IMR-90 (cell line): ENCODE results near the gene ATXN10. TPM values are rescaled to one million over a fixed set of nuclear protein-coding genes. Genes with fewer than 3 reads are reported as not detected.

ENCODE experiments used
- ATAC-seq: fragments of 200-7000 bp; cut with Tn5 transposase; 2 replicates; pipeline ENCODE4 v1.9.1; 2020; ENCODE audit warnings: low read depth, mild to moderate bottlenecking, moderate library complexity
- BruUV-seq: library from RNA; stranded (reverse); fragments of 400-500 nt; replicated peaks from 2 replicates; lab custom pipeline; 2021; lab: Mats Ljungman, UMichigan
- CTCF ChIA-PET: fragments of 300-600 bp; formaldehyde crosslinking; extraction: SDS; loops from one replicate; lab custom pipeline; 2021; ENCODE audit warnings: antibody characterized with exemption; lab: Yijun Ruan, JAX
- POLR2A ChIA-PET: fragments of 300-600 bp; sonication (Branson Sonifier 250); formaldehyde crosslinking; loops from one replicate; lab custom pipeline; 2022; ENCODE audit warnings: antibody characterized with exemption; ENCODE audit not compliant: unreplicated experiment; lab: Charles Lee
- DNase-seq: peaks from one replicate; pipeline ENCODE4 v3.0.0; 2013
- H2AFZ ChIP-seq: replicated peaks from 2 replicates; pipeline ENCODE3; 2013; ENCODE audit warnings: low read length, mild to moderate bottlenecking; ENCODE audit not compliant: poor library complexity
- H2AK5ac ChIP-seq: 2 replicates; pipeline ENCODE4 v1.6.1; 2013; ENCODE audit warnings: low read depth, low read length, inconsistent platforms
- H2AK9ac ChIP-seq: replicated peaks from 2 replicates; pipeline ENCODE3; 2013; ENCODE audit warnings: mild to moderate bottlenecking, low read depth, low read length, moderate library complexity; ENCODE audit not compliant: poor library complexity
- H2BK120ac ChIP-seq: 2 replicates; pipeline ENCODE4 v1.6.1; 2013; ENCODE audit warnings: low read depth, low read length, inconsistent platforms
- H2BK15ac ChIP-seq: 3 replicates; pipeline ENCODE4 v1.6.1; 2013; ENCODE audit warnings: low read depth, low read length, inconsistent platforms
- H2BK20ac ChIP-seq: 2 replicates; pipeline ENCODE4 v1.6.1; 2013; ENCODE audit warnings: low read depth, mild to moderate bottlenecking, inconsistent platforms, low read length, moderate library complexity
- H2BK5ac ChIP-seq: 2 replicates; pipeline ENCODE4 v1.6.1; 2013; ENCODE audit warnings: mild to moderate bottlenecking, low read depth, low read length, inconsistent platforms; ENCODE audit not compliant: poor library complexity, severe bottlenecking
- H3K14ac ChIP-seq: replicated peaks from 2 replicates; pipeline ENCODE4 v1.6.1; 2013; ENCODE audit warnings: low read depth, low read length, inconsistent platforms
- H3K18ac ChIP-seq: 2 replicates; pipeline ENCODE4 v1.6.1; 2013; ENCODE audit warnings: low read depth, low read length, control low read depth
- H3K23ac ChIP-seq: 2 replicates; pipeline ENCODE4 v1.6.1; 2013; ENCODE audit warnings: low read depth, low read length, inconsistent platforms
- H3K27ac ChIP-seq: 2 replicates; pipeline ENCODE4 v1.5.1; 2013; ENCODE audit warnings: mild to moderate bottlenecking, control low read depth, low read length; ENCODE audit not compliant: insufficient read depth
- H3K27me3 ChIP-seq: 2 replicates; pipeline ENCODE4 v1.6.1; 2013; ENCODE audit warnings: low read length; ENCODE audit not compliant: control insufficient read depth, insufficient read depth
- H3K36me3 ChIP-seq: 2 replicates; pipeline ENCODE4 v1.6.1; 2013; ENCODE audit warnings: low read length, mixed read lengths; ENCODE audit not compliant: control insufficient read depth, insufficient read depth
- H3K4ac ChIP-seq: 2 replicates; pipeline ENCODE4 v1.6.1; 2013; ENCODE audit warnings: low read depth, low read length, inconsistent platforms
- H3K4me1 ChIP-seq: 2 replicates; pipeline ENCODE4 v1.6.1; 2013; ENCODE audit warnings: low read length, mixed read lengths; ENCODE audit not compliant: control insufficient read depth, insufficient read depth
- H3K4me2 ChIP-seq: 2 replicates; pipeline ENCODE4 v1.6.1; 2013; ENCODE audit warnings: low read depth, mild to moderate bottlenecking, control low read depth, low read length, moderate library complexity
- H3K4me3 ChIP-seq: 2 replicates; pipeline ENCODE4 v1.5.1; 2013; ENCODE audit warnings: low read depth, mild to moderate bottlenecking, control low read depth, low read length, moderate library complexity; ENCODE audit not compliant: insufficient read depth
- H3K56ac ChIP-seq: 2 replicates; pipeline ENCODE4 v1.6.1; 2013; ENCODE audit warnings: low read length, inconsistent platforms; ENCODE audit not compliant: insufficient read depth; ENCODE audit errors: extremely low read depth
- H3K79me1 ChIP-seq, 2 experiments: 2 replicates each; pipeline ENCODE4 v1.6.1; 2013; ENCODE audit warnings: low read length in 2 of 2, inconsistent platforms in 1 of 2, low read depth in 1 of 2
- H3K9ac ChIP-seq: 2 replicates; pipeline ENCODE4 v1.6.1; 2013; ENCODE audit warnings: low read depth, low read length, control low read depth
- H3K9me1 ChIP-seq: 2 replicates; pipeline ENCODE4 v1.6.1; 2013; ENCODE audit warnings: low read length, inconsistent platforms; ENCODE audit not compliant: insufficient read depth
- H3K9me3 ChIP-seq: 2 replicates; pipeline ENCODE4 v1.6.1; 2013; ENCODE audit warnings: low read length; ENCODE audit not compliant: control insufficient read depth, insufficient read depth
- H4K20me1 ChIP-seq: 2 replicates; pipeline ENCODE4 v1.6.1; 2013; ENCODE audit warnings: low read length, inconsistent platforms; ENCODE audit not compliant: insufficient read depth
- H4K5ac ChIP-seq: 2 replicates; pipeline ENCODE4 v1.6.1; 2013; ENCODE audit warnings: mild to moderate bottlenecking, low read depth, low read length, control low read depth
- H4K8ac ChIP-seq, 2 experiments: 2 replicates each; pipeline ENCODE4 v1.6.1; 2013; ENCODE audit warnings: low read depth in 2 of 2, low read length in 2 of 2, control low read depth in 1 of 2, inconsistent platforms in 1 of 2
- H4K91ac ChIP-seq: 2 replicates; pipeline ENCODE4 v1.6.1; 2013; ENCODE audit warnings: low read depth, low read length, inconsistent platforms; ENCODE audit not compliant: insufficient read depth
- CEBPB ChIP-seq: IDR thresholded peaks from 2 replicates; pipeline ENCODE4 v1.6.1; 2012; ENCODE audit warnings: low read depth, low read length, improper control_type of control experiment
- CTCF ChIP-seq: conservative IDR thresholded peaks from 2 replicates; pipeline ENCODE4 v1.5.1; 2012; ENCODE audit warnings: mild to moderate bottlenecking, low read depth, low read length, improper control_type of control experiment
- MAFK ChIP-seq: IDR thresholded peaks from 2 replicates; pipeline ENCODE4 v1.6.1; 2012; ENCODE audit warnings: low read depth, low read length, improper control_type of control experiment
- NFE2L2 ChIP-seq: fragments of 150-350 bp; IDR thresholded peaks from 2 replicates; pipeline ENCODE4 v1.6.1; 2016; ENCODE audit warnings: low read depth, mild to moderate bottlenecking, low read length
- RFX5 ChIP-seq: IDR thresholded peaks from 2 replicates; pipeline ENCODE4 v1.8.0; 2012; ENCODE audit warnings: low read depth, mild to moderate bottlenecking, low read length, moderate library complexity
- SMC3 ChIP-seq: fragments of 150-350 bp; IDR thresholded peaks from 2 replicates; pipeline ENCODE4 v1.6.1; 2016; ENCODE audit warnings: low read depth, mild to moderate bottlenecking, antibody characterized with exemption, low read length, moderate library complexity
- USF2 ChIP-seq: fragments of 150-350 bp; IDR thresholded peaks from 2 replicates; pipeline ENCODE4 v1.6.1; 2017; ENCODE audit warnings: mild to moderate bottlenecking, antibody characterized with exemption, low read length, low read depth
- WGBS, 2 experiments: methylation state at CpG; one replicate each; pipeline versions ENCODE4 v1.1.5 to v1.1.7; 2013; ENCODE audit warnings: missing lambda C conversion rate in 2 of 2; ENCODE audit not compliant: insufficient read length in 1 of 2; ENCODE audit errors: extremely low coverage in 2 of 2; 5-methylcytosine and 5-hydroxymethylcytosine counted together
- dilution Hi-C: fragments of 300-500 bp; cut with HindIII; formaldehyde crosslinking; loops from one replicate; pipeline ENCODE4 v1.14.3; 2018; ENCODE audit warnings: low sequenced_read_pairs; ENCODE audit not compliant: unreplicated experiment
- in situ Hi-C: fragments of 300-500 bp; cut with MboI; formaldehyde crosslinking; loops from 3 replicates; pipeline ENCODE4 v1.14.3; 2019; ENCODE audit warnings: low sequenced_read_pairs, inconsistent platforms, mixed read lengths
- intact Hi-C: fragments of 100-400 bp; cut with micrococcal nuclease; formaldehyde crosslinking; loops from 2 replicates; pipeline ENCODE4 v1.10.0; 2022
- polyA plus RNA-seq, 3 experiments: library from polyadenylated mRNA; depleted of rRNA; stranded (reverse); fragments of >200 nt; gene quantifications; 2 replicates each; pipeline ENCODE4 v1.2.3, GENCODE V29; 2012; ENCODE audit warnings: low replicate concordance in 1 of 3
- total RNA-seq: library from RNA; depleted of rRNA; stranded (reverse); fragments of >200 nt; gene quantifications from 2 replicates; pipeline ENCODE4 v1.2.3, GENCODE V29; 2012

The ATXN10 gene
- total and polyA plus RNA-seq, 2 of the 4 experiments (the other 2 are of a cell fraction), result 116 to 231 TPM

GRCh38 chr22:45784357-45785277 is 113.0 kb downstream of the ATXN10 start:
- BruUV-seq, result no TSS peak
- in situ Hi-C loops, result no loop called here
- peaks cover 7% of the 10 kb centered on the region for H3K36me3 ChIP-seq
- peak overlapping the region; percentile 26 for H2AK5ac ChIP-seq
- no peak overlapping the region for H2AFZ ChIP-seq
- H4K5ac ChIP-seq, result no peak overlapping the region
- H2AK9ac ChIP-seq, result no peak overlapping the region
- TF ChIP-seq RFX5, result no peak
- no peak for TF ChIP-seq NFE2L2
- no peak for TF ChIP-seq SMC3
- TF ChIP-seq USF2, result no peak
- TF ChIP-seq MAFK, result no peak
- no peak for TF ChIP-seq CTCF
- TF ChIP-seq CEBPB, result no peak
- H3K4me1 ChIP-seq, result peaks cover 30% of the 10 kb centered on the region
- no peak for ATAC-seq
- H3K27me3 ChIP-seq, result no peaks in the 10 kb centered on the region
- dilution Hi-C loops, result no loop called here
- no peak overlapping the region for H3K27ac ChIP-seq
- CTCF ChIA-PET, result no interaction called here
- H2BK5ac ChIP-seq, result no peak overlapping the region
- DNase-seq, result no peak
- no peak overlapping the region for H3K56ac ChIP-seq
- peaks cover 33% of the 10 kb centered on the region for H3K9me1 ChIP-seq
- no peak overlapping the region for H3K18ac ChIP-seq
- no peak overlapping the region for H3K4me2 ChIP-seq
- no peak overlapping the region for H2BK15ac ChIP-seq
- intact Hi-C loops, result no loop called here
- H4K20me1 ChIP-seq, result peaks cover 72% of the 10 kb centered on the region
- H3K9ac ChIP-seq, result no peak overlapping the region
- POLR2A ChIA-PET, result interaction anchor here (0.6 kb wide), 1 partner anchor 109 kb away, joined by 4 read pairs; no protein-coding TSS in a partner anchor
- H3K9me3 ChIP-seq, result no peaks in the 10 kb centered on the region
- H2BK20ac ChIP-seq, result no peak overlapping the region
- 80% methylated on average over 1 of the region's 12 CpGs; no CpG with 5 or more reads in 1 of the 2 experiments for WGBS, 2 experiments
- no peak overlapping the region for H4K8ac ChIP-seq
- no peak overlapping the region for H3K4me3 ChIP-seq
- peaks cover 64 to 82% of the 10 kb centered on the region in 2 experiments for H3K79me1 ChIP-seq
- H3K4ac ChIP-seq, result no peak overlapping the region
- 0 out of 2 replicates have a peak overlapping the region, but pooled peaks have one; percentile 11 for H3K14ac ChIP-seq
- no peak overlapping the region for H2BK120ac ChIP-seq
- H3K23ac ChIP-seq, result no peak overlapping the region
- H4K91ac ChIP-seq, result no peak overlapping the region
